DMS79 (cell line): ENCODE results near the gene TNFRSF4.

Experiments
- DNase-seq: peaks from one replicate; lab custom pipeline; 2025; lab: John Stamatoyannopoulos, UW

TNFRSF4 gene

GRCh38 chr1:1217621-1218523, 3.9 kb upstream of the TNFRSF4 start:
- DNase-seq: no peak

GRCh38 chr1:1216770-1217620, 3.0 kb upstream of the TNFRSF4 start:
- no peak for DNase-seq

- DNase-seq: no peak
These were observed 2.1 kb upstream of the TNFRSF4 start for GRCh38 chr1:1215881-1216605.

- DNase-seq: no peak
These were observed 1.2 kb upstream of the TNFRSF4 start for GRCh38 chr1:1215080-1215676.

- DNase-seq: no peak
These were observed 1.1 kb downstream of the TNFRSF4 start for GRCh38 chr1:1212780-1213344.

GRCh38 chr1:1211541-1212441, 2.2 kb downstream of the TNFRSF4 start:
- no peak for DNase-seq

- no peak for DNase-seq
These were observed 3.0 kb downstream of the TNFRSF4 start for GRCh38 chr1:1210726-1211540.

GRCh38 chr1:1208713-1209433, 5.1 kb downstream of the TNFRSF4 start:
- DNase-seq: no peak

- no peak for DNase-seq
These were observed 6.4 kb downstream of the TNFRSF4 start for GRCh38 chr1:1207571-1207892.

GRCh38 chr1:1206966-1207531, 6.9 kb downstream of the TNFRSF4 start:
- no peak for DNase-seq

- peak; percentile 36 for DNase-seq
These were observed 7.5 kb downstream of the TNFRSF4 start, which contains the start of gene TNFRSF18 for GRCh38 chr1:1206376-1206965. Gene TNFRSF18 (minus strand): TSS chr1:1206592. CDS start chr1:1206571, 21 bp downstream.

- DNase-seq: no peak
These were observed 8.1 kb downstream of the TNFRSF4 start for GRCh38 chr1:1205769-1206375.

GRCh38 chr1:1204998-1205768, 8.8 kb downstream of the TNFRSF4 start:
- DNase-seq: no peak

GRCh38 chr1:1204425-1204920, 9.5 kb downstream of the TNFRSF4 start:
- DNase-seq: no peak

- DNase-seq: no peak
These were observed 10.2 kb downstream of the TNFRSF4 start for GRCh38 chr1:1203561-1204424.
